Measurements from ENCODE around the gene ASPN.

ASPN gene

GRCh38 chr9:92406477-92406876 lies 75.8 kb downstream of the ASPN start:
- DNase-seq, result no peak

Data from NCI-H2081 (cell line).